ENCODE measurements around the gene SLC25A30. TPM values are rescaled to one million over a fixed set of nuclear protein-coding genes. Genes with fewer than 3 reads are reported as not detected.

The SLC25A30 gene, protein sequence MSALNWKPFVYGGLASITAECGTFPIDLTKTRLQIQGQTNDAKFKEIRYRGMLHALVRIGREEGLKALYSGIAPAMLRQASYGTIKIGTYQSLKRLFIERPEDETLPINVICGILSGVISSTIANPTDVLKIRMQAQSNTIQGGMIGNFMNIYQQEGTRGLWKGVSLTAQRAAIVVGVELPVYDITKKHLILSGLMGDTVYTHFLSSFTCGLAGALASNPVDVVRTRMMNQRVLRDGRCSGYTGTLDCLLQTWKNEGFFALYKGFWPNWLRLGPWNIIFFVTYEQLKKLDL
- total RNA-seq (10 to 100 TPM; 15.2 to 22.3 TPM), total RNA-seq (23.5 to 27.2 reads per million in 2 donors)

- ATAC-seq (peak; percentile 93), DNase-seq (peak; percentile 81 to 91 (median 87))
- H3K9me3 ChIP-seq (ENCODE audit: control insufficient read depth, low read length, poor library complexity, severe bottlenecking): no peaks in the 10 kb centered on the region
- Mint-ChIP-seq H3K27ac (peak within 1 kb of the TSS; percentile 98), H3K27me3 (no peaks in the 10 kb centered on the region), H3K36me3 (ENCODE audit: low read depth) (no peaks in the 10 kb centered on the region), H3K4me1 (peaks cover 24% of the 10 kb centered on the region), H3K4me3 (peak within 1 kb of the TSS; percentile 97)
Observed at GRCh38 chr13:45417790-45418534, at the start of gene SLC25A30. TSS of gene SLC25A30 (minus strand) at chr13:45418373. CDS start at chr13:45411425, 6,948 bp downstream.

GRCh38 chr13:45466359-45466758 is 48.2 kb upstream of the SLC25A30 start:
- ATAC-seq: no peak
- H3K9me3 ChIP-seq (ENCODE audit: control insufficient read depth, low read length, poor library complexity, severe bottlenecking): no peaks in the 10 kb centered on the region
- Mint-ChIP-seq H3K27me3 (no peaks in the 10 kb centered on the region), H3K36me3 (ENCODE audit: low read depth) (no peaks in the 10 kb centered on the region), H3K4me3 (peak overlapping the region; percentile 93), H3K4me1 (peaks cover 44% of the 10 kb centered on the region), H3K27ac (peak overlapping the region; percentile 93)
- DNase-seq: no peak

DNA sequence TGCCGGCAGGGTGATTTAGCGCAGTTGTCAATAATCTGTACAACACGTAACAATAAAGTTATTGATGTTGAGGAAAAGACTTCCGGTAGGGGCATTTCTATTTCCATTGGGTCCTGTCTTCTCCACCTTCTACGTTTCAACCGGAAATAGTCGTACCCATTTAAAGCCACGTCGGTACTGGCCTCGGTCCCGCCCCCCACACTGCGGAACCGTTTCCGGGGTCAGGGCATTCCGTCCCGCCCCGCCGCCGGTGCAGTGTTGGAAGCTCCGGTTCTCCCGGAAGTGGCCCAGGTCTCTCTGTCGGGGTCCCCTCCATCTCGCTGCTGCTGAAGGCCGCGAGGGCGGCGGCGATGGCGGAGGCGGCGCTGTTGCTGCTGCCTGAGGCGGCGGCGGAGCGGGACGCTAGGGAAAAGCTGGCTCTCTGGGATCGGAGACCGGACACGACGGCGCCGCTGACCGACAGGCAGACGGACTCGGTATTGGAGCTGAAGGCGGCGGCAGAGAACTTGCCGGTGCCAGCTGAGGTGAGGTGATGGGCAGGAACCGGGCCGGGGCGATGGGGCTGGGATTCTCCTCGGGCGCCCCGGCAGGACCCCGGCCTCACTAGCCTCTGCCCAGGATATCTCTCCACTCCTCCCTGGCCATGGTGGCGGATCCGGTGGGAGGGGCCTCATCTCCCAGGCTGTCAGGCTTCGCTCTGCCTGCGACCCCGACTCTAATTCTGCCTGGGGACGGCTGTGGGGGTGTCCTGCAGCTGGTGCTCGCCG is 46.7 kb upstream of the SLC25A30 start, which contains the start of gene COG3:
COG3 (plus strand) TSS at position 253 of the 767 bp plus-strand sequence; CDS start at position 351, 98 bp downstream.
- H3K4me3 Mint-ChIP-seq: peak within 1 kb of the TSS; percentile 93
- no peaks in the 10 kb centered on the region for H3K9me3 ChIP-seq (ENCODE audit: control insufficient read depth, low read length, poor library complexity, severe bottlenecking)
- H3K36me3 Mint-ChIP-seq (ENCODE audit: low read depth): no peaks in the 10 kb centered on the region
- H3K4me1 Mint-ChIP-seq: peaks cover 36% of the 10 kb centered on the region
- DNase-seq (peak; percentile 90 to 95 (median 94)), ATAC-seq (peak; percentile 96)
- H3K27ac Mint-ChIP-seq: peak within 1 kb of the TSS; percentile 93
- H3K27me3 Mint-ChIP-seq: no peaks in the 10 kb centered on the region

DNA sequence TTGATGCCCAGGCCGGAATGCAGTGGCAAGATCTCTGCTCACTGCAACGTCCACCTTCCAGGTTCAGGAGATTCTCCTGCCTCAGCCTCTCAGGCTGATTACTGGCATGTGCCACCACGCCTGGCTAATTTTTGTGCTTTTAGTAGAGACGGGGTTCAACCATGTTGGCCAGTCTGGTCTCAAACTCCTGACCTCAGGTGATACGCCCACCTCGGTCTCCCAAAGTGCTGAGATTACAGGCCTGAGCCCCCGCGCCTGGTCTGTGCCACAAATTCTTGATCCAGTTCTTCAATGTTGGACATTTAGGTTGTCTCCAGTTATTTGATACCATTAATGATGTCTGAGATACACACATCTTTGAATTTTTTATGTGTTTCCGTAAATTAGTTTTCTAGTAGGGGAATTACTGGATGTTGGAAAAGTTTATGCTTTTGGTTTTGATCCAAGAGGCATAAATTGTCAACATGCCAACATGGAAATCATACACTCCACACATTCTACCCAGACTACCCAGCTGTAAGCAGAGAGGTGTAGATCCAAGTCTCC is 46.0 kb upstream of the SLC25A30 start:
- no peak for ATAC-seq
- Mint-ChIP-seq H3K27me3 (no peaks in the 10 kb centered on the region), H3K36me3 (ENCODE audit: low read depth) (no peaks in the 10 kb centered on the region), H3K4me1 (peaks cover 36% of the 10 kb centered on the region), H3K27ac (peak overlapping the region; percentile 93), H3K4me3 (peak overlapping the region; percentile 93)
- no peak for DNase-seq
- H3K9me3 ChIP-seq (ENCODE audit: control insufficient read depth, low read length, poor library complexity, severe bottlenecking): no peaks in the 10 kb centered on the region

DNA sequence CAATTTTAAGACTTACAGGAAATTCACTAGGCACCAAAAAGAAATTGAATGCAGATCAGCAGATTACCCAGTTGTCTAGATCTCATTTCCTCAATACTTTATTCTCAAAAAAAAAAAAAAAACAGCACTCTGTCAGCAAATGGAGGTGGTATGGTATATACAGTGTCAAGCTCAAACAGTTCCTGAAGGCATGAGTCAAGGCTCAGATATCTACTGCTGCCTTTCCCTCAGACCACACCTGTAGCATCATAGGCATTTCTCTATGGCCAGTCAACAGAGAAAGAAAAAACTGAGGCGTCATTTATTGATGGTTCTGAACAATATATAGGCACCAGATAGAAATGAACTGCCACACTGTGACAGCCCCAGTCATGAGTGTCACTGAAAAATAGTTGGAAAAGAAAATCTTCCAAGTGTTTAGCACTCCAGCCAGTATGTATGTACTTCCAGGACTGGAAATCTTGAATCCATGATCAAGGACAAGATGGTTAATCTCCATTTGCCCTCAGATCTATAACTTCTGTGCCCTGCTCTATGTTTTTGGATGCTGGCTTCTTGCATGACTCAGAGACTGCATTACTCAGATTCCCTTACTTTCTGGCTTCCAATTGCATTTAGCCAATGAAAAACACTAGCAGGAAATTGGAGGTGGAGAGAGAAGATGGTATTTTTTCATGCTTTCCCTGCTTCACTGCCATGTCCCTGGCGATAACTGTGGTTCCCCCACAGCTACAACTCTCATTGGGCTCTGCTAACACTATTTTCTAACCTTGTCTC is 38.2 kb upstream of the SLC25A30 start:
- H3K4me1 Mint-ChIP-seq: no peaks in the 10 kb centered on the region

GRCh38 chr13:45454204-45454603 is 36.0 kb upstream of the SLC25A30 start:
- peaks cover under 1% of the 10 kb centered on the region for H3K27me3 Mint-ChIP-seq
- no peaks in the 10 kb centered on the region for H3K4me1 Mint-ChIP-seq
- no peaks in the 10 kb centered on the region for H3K9me3 ChIP-seq (ENCODE audit: control insufficient read depth, low read length, poor library complexity, severe bottlenecking)
- no peak overlapping the region for H3K27ac Mint-ChIP-seq
- H3K36me3 Mint-ChIP-seq (ENCODE audit: low read depth): peaks cover 5% of the 10 kb centered on the region
- DNase-seq (no peak), ATAC-seq (no peak)
- H3K4me3 Mint-ChIP-seq: no peak overlapping the region

More for the DNA sequence above, 38.2 kb upstream of the SLC25A30 start:
- H3K36me3 Mint-ChIP-seq (ENCODE audit: low read depth): peaks cover 5% of the 10 kb centered on the region
- no peak for DNase-seq
- H3K27ac Mint-ChIP-seq: no peak overlapping the region
- H3K4me3 Mint-ChIP-seq: no peak overlapping the region
- no peaks in the 10 kb centered on the region for H3K9me3 ChIP-seq (ENCODE audit: control insufficient read depth, low read length, poor library complexity, severe bottlenecking)
- ATAC-seq: no peak
- no peaks in the 10 kb centered on the region for H3K27me3 Mint-ChIP-seq

DNA sequence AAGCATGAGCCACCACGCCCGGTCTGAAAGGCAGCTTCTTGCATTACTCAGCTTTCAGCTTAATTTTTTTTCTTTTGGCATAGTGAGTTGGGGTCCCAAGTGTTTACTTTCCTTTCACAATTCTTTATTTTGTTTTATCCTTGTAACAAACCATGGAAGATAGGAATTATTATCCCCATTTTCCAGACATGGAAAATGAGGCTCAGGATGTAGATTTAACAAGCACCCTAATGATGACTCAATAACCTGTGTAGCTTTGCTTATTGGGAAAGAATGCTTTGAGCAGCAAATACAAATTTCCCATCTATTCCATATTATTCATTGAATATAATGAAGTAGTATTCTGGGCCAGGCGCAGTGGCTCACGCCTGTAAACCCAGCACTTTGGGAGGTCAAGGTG is 33.1 kb upstream of the SLC25A30 start:
- H3K4me3 Mint-ChIP-seq: no peak overlapping the region
- peaks cover 13% of the 10 kb centered on the region for H3K27me3 Mint-ChIP-seq
- H3K9me3 ChIP-seq (ENCODE audit: control insufficient read depth, low read length, poor library complexity, severe bottlenecking): no peaks in the 10 kb centered on the region
- H3K27ac Mint-ChIP-seq: no peak overlapping the region
- DNase-seq (no peak), ATAC-seq (no peak)
- H3K4me1 Mint-ChIP-seq: peaks cover 2% of the 10 kb centered on the region
- H3K36me3 Mint-ChIP-seq (ENCODE audit: low read depth): peaks cover 5% of the 10 kb centered on the region

GRCh38 chr13:45448965-45449559 is 30.9 kb upstream of the SLC25A30 start:
- Mint-ChIP-seq H3K27ac (no peak overlapping the region), H3K4me1 (peaks cover 2% of the 10 kb centered on the region), H3K36me3 (ENCODE audit: low read depth) (peaks cover 5% of the 10 kb centered on the region), H3K4me3 (no peak overlapping the region), H3K27me3 (peaks cover 24% of the 10 kb centered on the region)
- ATAC-seq: no peak
- H3K9me3 ChIP-seq (ENCODE audit: control insufficient read depth, low read length, poor library complexity, severe bottlenecking): no peaks in the 10 kb centered on the region
- no peak for DNase-seq

DNA sequence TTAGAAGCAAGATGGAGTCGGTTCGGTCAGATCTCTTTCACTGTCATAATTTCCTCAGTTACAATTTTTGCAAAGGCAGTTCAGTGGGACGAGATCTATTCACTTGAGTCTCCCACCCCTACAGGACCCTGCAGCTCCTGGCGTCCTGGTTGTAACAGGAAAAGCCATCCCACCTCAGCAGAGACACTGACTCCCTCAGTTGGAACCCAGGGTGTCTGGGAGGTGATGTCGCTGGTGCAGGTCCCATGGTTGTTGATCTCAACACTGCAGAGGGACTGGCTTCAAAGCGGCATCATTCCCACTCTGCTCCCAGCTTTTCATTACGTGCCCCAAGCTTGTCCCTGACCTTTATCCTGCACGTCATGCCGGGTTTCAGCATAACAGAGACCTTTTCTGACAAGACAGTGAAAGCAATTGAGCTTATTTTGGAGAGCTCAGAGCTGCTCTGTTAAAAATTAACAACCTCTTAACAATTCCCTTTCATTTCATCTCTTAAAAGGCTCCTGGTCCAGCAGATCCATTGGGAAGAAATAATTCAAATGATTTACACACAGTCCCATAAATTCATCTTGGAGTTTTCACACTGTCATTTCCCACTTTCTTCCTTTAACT is 29.0 kb upstream of the SLC25A30 start:
- H3K9me3 ChIP-seq (ENCODE audit: control insufficient read depth, low read length, poor library complexity, severe bottlenecking): no peaks in the 10 kb centered on the region
- no peak for ATAC-seq
- Mint-ChIP-seq H3K27me3 (peaks cover 24% of the 10 kb centered on the region), H3K36me3 (ENCODE audit: low read depth) (peaks cover 5% of the 10 kb centered on the region), H3K4me1 (peaks cover 3% of the 10 kb centered on the region), H3K4me3 (no peak overlapping the region), H3K27ac (no peak overlapping the region)
- DNase-seq: no peak

DNA sequence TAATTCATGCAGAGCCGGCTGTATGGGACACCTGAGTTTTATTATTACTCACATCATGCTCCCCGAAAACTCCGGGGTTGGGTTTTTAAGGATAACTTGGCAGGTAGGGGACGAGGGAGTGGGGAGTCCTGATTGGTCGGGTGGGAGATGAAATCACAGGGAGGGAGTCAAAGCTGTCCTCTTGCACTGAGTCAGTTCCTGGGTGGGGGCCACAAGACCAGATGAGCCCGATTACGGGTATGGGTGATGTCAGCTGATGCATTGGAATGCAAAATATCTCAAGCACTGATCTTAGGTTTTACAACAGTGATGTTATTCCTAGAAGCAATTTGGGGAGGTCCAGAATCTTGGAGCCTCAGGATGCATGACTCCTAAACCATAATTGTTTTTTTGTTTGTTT is 28.0 kb upstream of the SLC25A30 start:
- H3K4me1 Mint-ChIP-seq: peaks cover 9% of the 10 kb centered on the region
- DNase-seq (no peak), ATAC-seq (no peak)
- H3K27me3 Mint-ChIP-seq: peaks cover 24% of the 10 kb centered on the region
- peaks cover 5% of the 10 kb centered on the region for H3K36me3 Mint-ChIP-seq (ENCODE audit: low read depth)
- no peaks in the 10 kb centered on the region for H3K9me3 ChIP-seq (ENCODE audit: control insufficient read depth, low read length, poor library complexity, severe bottlenecking)
- no peak overlapping the region for H3K4me3 Mint-ChIP-seq
- H3K27ac Mint-ChIP-seq: no peak overlapping the region

GRCh38 chr13:45445053-45445452 is 26.9 kb upstream of the SLC25A30 start:
- ATAC-seq (no peak), DNase-seq (no peak)
- peaks cover 12% of the 10 kb centered on the region for H3K4me1 Mint-ChIP-seq
- H3K27ac Mint-ChIP-seq: no peak overlapping the region
- no peaks in the 10 kb centered on the region for H3K9me3 ChIP-seq (ENCODE audit: control insufficient read depth, low read length, poor library complexity, severe bottlenecking)
- no peak overlapping the region for H3K4me3 Mint-ChIP-seq
- peaks cover 5% of the 10 kb centered on the region for H3K36me3 Mint-ChIP-seq (ENCODE audit: low read depth)
- H3K27me3 Mint-ChIP-seq: peaks cover 24% of the 10 kb centered on the region

- Mint-ChIP-seq H3K4me1 (peaks cover 12% of the 10 kb centered on the region), H3K27me3 (peaks cover 15% of the 10 kb centered on the region), H3K36me3 (ENCODE audit: low read depth) (peaks cover 3% of the 10 kb centered on the region), H3K27ac (no peak overlapping the region), H3K4me3 (no peak overlapping the region)
- DNase-seq (no peak), ATAC-seq (peak; percentile 42)
- H3K9me3 ChIP-seq (ENCODE audit: control insufficient read depth, low read length, poor library complexity, severe bottlenecking): no peaks in the 10 kb centered on the region
Observed at GRCh38 chr13:45441633-45442032, 23.5 kb upstream of the SLC25A30 start.
